ENCODE measurements around the gene PLSCR2. TPM values are rescaled to one million over a fixed set of nuclear protein-coding genes. Genes with fewer than 3 reads are reported as not detected.

Gene PLSCR2
- not detected for total RNA-seq
- long read RNA-seq, result 0 reads

- H3K4me3 ChIP-seq, result peak within 1 kb of the TSS; percentile 49 to 68 (median 61)
- intact Hi-C loops (cut with DNase I), result no loop called here
Measured at GRCh38 chr3:146469150-146470017, at the start of gene PLSCR2. Gene PLSCR2, minus strand, starts transcription at chr3:146469561. Its CDS starts 9,657 bp downstream, at chr3:146459904.

DNA sequence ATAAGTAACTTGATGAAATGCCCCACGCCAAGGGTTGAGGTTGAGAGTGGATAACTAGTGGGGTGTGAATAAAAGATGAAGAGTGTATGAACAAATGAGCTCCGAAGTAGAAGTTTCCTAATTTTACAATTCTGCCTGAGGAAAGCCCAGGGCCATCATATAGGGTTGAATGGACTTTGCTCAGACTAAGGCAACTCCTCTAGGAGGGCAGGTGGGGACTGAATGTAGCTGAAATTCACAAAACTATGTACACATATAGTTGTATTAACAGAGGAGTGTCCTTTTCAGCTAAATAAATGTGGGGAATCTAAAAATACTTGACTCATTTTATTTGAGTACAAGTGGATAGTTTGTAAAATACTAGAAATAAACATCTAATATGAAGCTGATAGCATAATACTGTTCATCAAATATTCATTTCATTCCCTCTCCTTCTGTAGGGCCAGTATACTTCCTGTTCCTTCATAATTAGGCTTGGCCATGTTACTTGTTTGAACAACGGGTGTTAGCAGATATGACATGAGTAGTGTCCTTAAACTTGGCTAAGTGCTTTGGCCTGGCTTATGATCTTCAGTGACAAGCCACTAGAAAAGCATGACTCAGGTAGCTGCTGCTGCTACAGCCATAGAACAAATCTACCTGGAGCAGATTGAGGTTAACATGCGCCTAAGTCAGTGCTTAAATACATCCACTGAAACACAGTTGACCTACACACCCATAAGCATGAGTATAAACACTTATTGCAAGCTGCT is 48.5 kb upstream of the PLSCR2 start:
- no peak for DNase-seq
- WGBS (ENCODE audit: insufficient coverage, low coverage, low lambda C conversion rate, missing lambda C conversion rate), result 62% methylated on average over 4 of the region's 4 CpGs
- H3K4me1 ChIP-seq, result peaks cover 0 to 28% (median under 1%) of the 10 kb centered on the region in 4 donors
- H3K36me3 ChIP-seq, result peaks cover 0 to 7% (median 2%) of the 10 kb centered on the region in 4 donors
- TF ChIP-seq, protein P1, sequence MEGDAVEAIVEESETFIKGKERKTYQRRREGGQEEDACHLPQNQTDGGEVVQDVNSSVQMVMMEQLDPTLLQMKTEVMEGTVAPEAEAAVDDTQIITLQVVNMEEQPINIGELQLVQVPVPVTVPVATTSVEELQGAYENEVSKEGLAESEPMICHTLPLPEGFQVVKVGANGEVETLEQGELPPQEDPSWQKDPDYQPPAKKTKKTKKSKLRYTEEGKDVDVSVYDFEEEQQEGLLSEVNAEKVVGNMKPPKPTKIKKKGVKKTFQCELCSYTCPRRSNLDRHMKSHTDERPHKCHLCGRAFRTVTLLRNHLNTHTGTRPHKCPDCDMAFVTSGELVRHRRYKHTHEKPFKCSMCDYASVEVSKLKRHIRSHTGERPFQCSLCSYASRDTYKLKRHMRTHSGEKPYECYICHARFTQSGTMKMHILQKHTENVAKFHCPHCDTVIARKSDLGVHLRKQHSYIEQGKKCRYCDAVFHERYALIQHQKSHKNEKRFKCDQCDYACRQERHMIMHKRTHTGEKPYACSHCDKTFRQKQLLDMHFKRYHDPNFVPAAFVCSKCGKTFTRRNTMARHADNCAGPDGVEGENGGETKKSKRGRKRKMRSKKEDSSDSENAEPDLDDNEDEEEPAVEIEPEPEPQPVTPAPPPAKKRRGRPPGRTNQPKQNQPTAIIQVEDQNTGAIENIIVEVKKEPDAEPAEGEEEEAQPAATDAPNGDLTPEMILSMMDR (IDR thresholded peaks at IDR 0.05), result no peak
- no peak for TF ChIP-seq POLR2A (IDR thresholded peaks at IDR 0.05)
- ATAC-seq, result peak; percentile 74 to 92 (median 82)
- intact Hi-C loops (cut with DNase I), result no loop called here
- H3K27ac ChIP-seq, result no peak overlapping the region
- H3K9me3 ChIP-seq, result no peaks in the 10 kb centered on the region
- H3K27me3 ChIP-seq, result no peaks in the 10 kb centered on the region
- no peak overlapping the region for H3K4me3 ChIP-seq

More at GRCh38 chr3:146469150-146470017, at the start of gene PLSCR2:
- no peaks in the 10 kb centered on the region for H3K27me3 ChIP-seq
- ATAC-seq (peak; percentile 94 to 98 (median 96)), DNase-seq (peak; percentile 65 to 81 (median 79))
- 2% methylated on average over 8 of the region's 51 CpGs for WGBS (ENCODE audit: insufficient coverage, low coverage, low lambda C conversion rate, missing lambda C conversion rate)
- H3K9me3 ChIP-seq, result no peaks in the 10 kb centered on the region
- peak; percentile 65 for TF ChIP-seq POLR2A (IDR thresholded peaks at IDR 0.05)
- TF ChIP-seq, protein P1 (IDR thresholded peaks at IDR 0.05), result no peak
- H3K4me1 ChIP-seq, result no peaks in the 10 kb centered on the region
- H3K27ac ChIP-seq, result peak within 1 kb of the TSS; percentile 36 to 55 (median 53)
- H3K36me3 ChIP-seq, result no peaks in the 10 kb centered on the region

DNA sequence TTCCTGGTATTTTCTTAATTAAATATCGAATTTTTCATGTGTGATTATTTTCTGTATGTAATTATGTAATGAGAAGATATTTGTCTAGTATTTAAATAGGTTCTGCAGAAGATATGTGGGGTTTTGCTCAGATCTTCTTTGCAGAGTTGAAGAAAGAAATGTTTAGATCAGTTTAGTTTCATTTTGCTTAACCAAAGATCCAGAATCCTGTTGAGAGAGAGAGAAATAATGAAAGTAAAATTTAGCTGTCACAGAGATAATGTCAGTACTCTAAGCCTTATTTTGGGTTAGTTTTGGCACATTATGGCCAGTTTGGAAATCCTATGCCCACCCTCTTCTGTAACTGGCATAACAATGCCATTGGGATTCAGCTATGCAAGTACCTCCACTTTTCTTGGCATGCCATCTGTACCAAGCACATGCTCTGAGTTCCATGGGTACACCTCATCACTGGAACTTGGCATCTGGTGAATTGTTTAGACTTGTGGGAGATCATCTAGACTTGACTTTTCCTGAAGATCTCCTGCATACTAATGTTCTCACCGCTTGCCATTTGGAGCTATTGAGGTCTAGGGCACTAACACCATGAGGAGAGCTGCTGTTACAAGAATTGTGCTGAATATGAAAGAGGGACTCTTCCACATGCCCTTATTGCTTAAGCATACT is 44.2 kb upstream of the PLSCR2 start:
- Histone ChIP-seq H3K27me3 (no peaks in the 10 kb centered on the region), H3K4me3 (no peak overlapping the region), H3K27ac (peak overlapping the region in 1 of 3 donors; percentile 10), H3K9me3 (no peaks in the 10 kb centered on the region), H3K4me1 (peaks cover 0 to 33% (median 9%) of the 10 kb centered on the region in 4 donors), H3K36me3 (peaks cover 0 to 3% (median 1%) of the 10 kb centered on the region in 4 donors)
- intact Hi-C loops (cut with DNase I), result no loop called here
- 53% methylated on average over 2 of the region's 2 CpGs for WGBS (ENCODE audit: insufficient coverage, low coverage, low lambda C conversion rate, missing lambda C conversion rate)
- TF ChIP-seq, protein P1 (IDR thresholded peaks at IDR 0.05), result no peak
- TF ChIP-seq POLR2A (IDR thresholded peaks at IDR 0.05), result no peak
- no peak for ATAC-seq
- no peak for DNase-seq

GRCh38 chr3:146511402-146512134 is 42.2 kb upstream of the PLSCR2 start:
- no peak for TF ChIP-seq POLR2A (IDR thresholded peaks at IDR 0.05)
- TF ChIP-seq, protein P1 (IDR thresholded peaks at IDR 0.05), result no peak
- peak; percentile 75 to 93 (median 89) for ATAC-seq
- Histone ChIP-seq H3K27ac (peak overlapping the region; percentile 25 to 88 (median 79)), H3K27me3 (no peaks in the 10 kb centered on the region), H3K9me3 (no peaks in the 10 kb centered on the region), H3K36me3 (peaks cover 0 to 3% (median 1%) of the 10 kb centered on the region in 4 donors), H3K4me1 (peaks cover 0 to 21% (median 9%) of the 10 kb centered on the region in 4 donors), H3K4me3 (peak overlapping the region in 1 of 3 donors; percentile 16)
- peak in 1 of 3 donors; percentile 56 for DNase-seq
- 18% methylated on average over 3 of the region's 3 CpGs for WGBS (ENCODE audit: insufficient coverage, low coverage, low lambda C conversion rate, missing lambda C conversion rate)
- intact Hi-C loops (cut with DNase I), result no loop called here

All from right lobe of liver (tissue), 6 donors.